MV-4-11 (cell line): ENCODE measurements around the gene BCAR3.
A peak's percentile ranks its signal among the peaks of the same experiment; 100 is the strongest.
"Not testable (repeated sequence)": the region's sequence is repeated elsewhere in the genome, so short reads cannot be mapped to it uniquely, and the experiment has no call there.

Experiments
- DNase-seq: peaks from one replicate; lab custom pipeline; 2025; lab: John Stamatoyannopoulos, UW

BCAR3 gene

GRCh38 chr1:93576746-93577145 is 104.9 kb downstream of the BCAR3 start:
- no peak for DNase-seq

GRCh38 chr1:93576346-93576745 is 105.3 kb downstream of the BCAR3 start:
- DNase-seq: no peak

GRCh38 chr1:93575621-93576284 is 105.9 kb downstream of the BCAR3 start:
- DNase-seq: no peak

GRCh38 chr1:93574991-93575390 is 106.6 kb downstream of the BCAR3 start:
- DNase-seq: no peak

- no peak for DNase-seq
These were observed 107.1 kb downstream of the BCAR3 start for GRCh38 chr1:93574511-93574910.

- DNase-seq: no peak
These were observed 107.6 kb downstream of the BCAR3 start for GRCh38 chr1:93573940-93574469.

- DNase-seq: no peak
These were observed 109.9 kb downstream of the BCAR3 start for GRCh38 chr1:93571623-93572310.

- no peak for DNase-seq
These were observed 112.1 kb downstream of the BCAR3 start for GRCh38 chr1:93569489-93569888.

GRCh38 chr1:93567255-93567918 is 114.2 kb downstream of the BCAR3 start:
- peak; percentile 12 for DNase-seq

- no peak for DNase-seq
These were observed 115.4 kb downstream of the BCAR3 start for GRCh38 chr1:93566227-93566626.

- no peak for DNase-seq
These were observed 116.0 kb downstream of the BCAR3 start for GRCh38 chr1:93565496-93566206.

GRCh38 chr1:93559695-93560094 is 121.9 kb downstream of the BCAR3 start:
- no peak for DNase-seq

- peak; percentile 52 for DNase-seq
These were observed 122.6 kb downstream of the BCAR3 start for GRCh38 chr1:93559045-93559444.

- DNase-seq: no peak
These were observed 125.3 kb downstream of the BCAR3 start for GRCh38 chr1:93556291-93556690.

GRCh38 chr1:93554883-93555872 is 126.5 kb downstream of the BCAR3 start:
- DNase-seq: no peak

- not testable (repeated sequence) for DNase-seq
These were observed 127.6 kb downstream of the BCAR3 start for GRCh38 chr1:93553886-93554490.

GRCh38 chr1:93552741-93553455 is 128.7 kb downstream of the BCAR3 start:
- DNase-seq: no peak

- DNase-seq: peak; percentile 55
These were observed 131.8 kb downstream of the BCAR3 start for GRCh38 chr1:93549811-93550210.

GRCh38 chr1:93549131-93549530 is 132.5 kb downstream of the BCAR3 start:
- DNase-seq: no peak
